Measurements from ENCODE around the gene PAM.

GRCh38 chr5:103033696-103034095 is 278.6 kb downstream of the PAM start:
- TF ChIP-seq ZNF274 (IDR thresholded peaks at IDR 0.05; ENCODE audit: low read depth, low read length) (no peak), SUZ12 (IDR thresholded peaks at IDR 0.05; ENCODE audit: extremely low read depth, insufficient read depth, insufficient read length) (no peak)
